Endothelial cell of umbilical vein (primary cell): ENCODE results near the gene TBC1D5.
"Not testable (repeated sequence)": the region's sequence is repeated elsewhere in the genome, so short reads cannot be mapped to it uniquely, and the experiment has no call there.

Source experiments
- CTCF ChIP-seq, 2 donors: IDR thresholded peaks; 1 replicate in 1 of 2; 2 replicates in 1 of 2; pipeline ENCODE4 v1.5.1; 2011; ENCODE audit warnings: low read length in 2 of 2, mild to moderate bottlenecking in 2 of 2, moderate library complexity in 2 of 2, control low read depth in 1 of 2, inconsistent platforms in 1 of 2, low read depth in 1 of 2; ENCODE audit not compliant: insufficient read depth in 1 of 2; ENCODE audit errors: extremely low read depth in 1 of 2
- EZH2 ChIP-seq: IDR thresholded peaks from 2 replicates; pipeline ENCODE4 v1.6.1; 2012; ENCODE audit warnings: borderline replicate concordance, low read depth, mild to moderate bottlenecking, moderate library complexity, low read length, inconsistent platforms; ENCODE audit not compliant: severe bottlenecking
- FOS ChIP-seq: IDR thresholded peaks from 2 replicates; pipeline ENCODE4 v1.6.1; 2011; ENCODE audit warnings: mild to moderate bottlenecking, low read length, moderate library complexity, borderline replicate concordance; ENCODE audit not compliant: insufficient read depth
- JUN ChIP-seq: IDR thresholded peaks from 2 replicates; pipeline ENCODE4 v1.6.1; 2011; ENCODE audit warnings: borderline replicate concordance, low read depth; ENCODE audit not compliant: insufficient read length, insufficient read depth
- MAX ChIP-seq: IDR thresholded peaks from 2 replicates; pipeline ENCODE4 v1.6.1; 2011; ENCODE audit not compliant: insufficient read depth, insufficient read length
- MYC ChIP-seq: IDR thresholded peaks from one replicate; pipeline ENCODE4 v1.6.1; 2011; ENCODE audit warnings: mild to moderate bottlenecking, low read depth, low read length
- POLR2A ChIP-seq: IDR thresholded peaks from 2 replicates; pipeline ENCODE4 v1.6.1; 2012; ENCODE audit warnings: low read depth, mild to moderate bottlenecking, control low read depth, low read length
- POLR2AphosphoS5 ChIP-seq: IDR thresholded peaks from 2 replicates; pipeline ENCODE4 v1.6.1; 2012; ENCODE audit warnings: low read depth, mild to moderate bottlenecking, control low read depth, low read length, moderate library complexity; ENCODE audit not compliant: insufficient read depth

GRCh38 chr3:17705991-17706390 lies 36.4 kb downstream of the TBC1D5 start:
- TF ChIP-seq CTCF (IDR thresholded peaks at IDR 0.05; ENCODE audit: extremely low read depth in 1 of 2, insufficient read depth in 1 of 2, low read depth in 1 of 2, low read length in 2 of 2); EZH2; POLR2AphosphoS5; POLR2A; MYC; MAX; FOS; JUN: not testable (repeated sequence)
